Activated CD4-positive, alpha-beta T cell treated with anti-CD3 and anti-CD28 coated beads, Interleukin-2, amount 10 ng/mL, durations not matched to agents 7 days and 5 days (primary cell): ENCODE results near the gene UBE2Q2. TPM values are rescaled to one million over a fixed set of nuclear protein-coding genes. Genes with fewer than 3 reads are reported as not detected.
A peak's percentile ranks its signal among the peaks of the same experiment; 100 is the strongest.

ENCODE experiments used
- CTCF ChIA-PET: fragments of 350-600 bp; sonication (Branson Sonifier 250); formaldehyde crosslinking; loops from one replicate; lab custom pipeline; 2021; ENCODE audit warnings: antibody characterized with exemption; lab: Charles Lee
- POLR2A ChIA-PET: fragments of 350-600 bp; sonication (Branson Sonifier 250); formaldehyde crosslinking; loops from one replicate; lab custom pipeline; 2021; ENCODE audit warnings: antibody characterized with exemption; lab: Charles Lee
- DNase-seq: peaks from one replicate; pipeline ENCODE4 v3.0.0-alpha.2; 2020
- H3K27ac Mint-ChIP-seq: one replicate; pipeline ENCODE4 v1.8.0; 2021; ENCODE audit warnings: mild to moderate bottlenecking, moderate library complexity, mixed read lengths
- H3K27me3 Mint-ChIP-seq: one replicate; pipeline ENCODE4 v1.8.0; 2021; ENCODE audit warnings: mixed read lengths
- H3K36me3 Mint-ChIP-seq: one replicate; pipeline ENCODE4 v1.8.0; 2021; ENCODE audit warnings: low read depth, mixed read lengths
- H3K4me1 Mint-ChIP-seq: one replicate; pipeline ENCODE4 v1.8.0; 2021; ENCODE audit warnings: mixed read lengths
- H3K4me3 Mint-ChIP-seq: one replicate; pipeline ENCODE4 v1.8.0; 2021; ENCODE audit warnings: mild to moderate bottlenecking, moderate library complexity, mixed read lengths
- H3K9me3 Mint-ChIP-seq: one replicate; pipeline ENCODE4 v1.8.0; 2021; ENCODE audit warnings: mixed read lengths
- total RNA-seq, 2 experiments: library from RNA; stranded (reverse); gene quantifications; one replicate each; pipeline ENCODE4 v1.2.3, GENCODE V29; 2021

Gene UBE2Q2
- total RNA-seq, 2 experiments from 2014 or later = 35.6 to 40.3 TPM

DNA sequence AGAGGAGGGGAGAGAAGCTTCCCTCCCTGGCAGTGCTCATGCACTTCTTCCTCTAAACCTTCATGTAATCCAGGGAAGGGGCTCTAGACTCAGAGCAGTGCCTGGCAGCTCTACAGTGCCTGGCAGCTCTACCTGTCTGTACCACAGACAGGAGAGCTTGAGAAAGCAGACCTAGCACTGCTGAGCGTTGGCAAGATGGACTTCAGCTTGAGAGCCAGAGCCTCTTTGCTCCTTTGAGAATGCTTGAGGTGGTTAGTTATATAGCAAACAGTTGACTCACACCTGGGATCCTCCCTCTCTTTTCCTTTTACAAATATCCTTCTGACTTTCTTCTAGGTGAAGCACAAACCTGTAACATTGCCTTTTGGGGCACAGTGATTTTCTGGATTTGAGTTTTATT, 81.3 kb downstream of the UBE2Q2 start:
- Mint-ChIP-seq H3K4me3 (no peak overlapping the region), H3K27ac (no peak overlapping the region), H3K36me3 (peaks cover 32% of the 10 kb centered on the region), H3K9me3 (no peaks in the 10 kb centered on the region), H3K27me3 (no peaks in the 10 kb centered on the region), H3K4me1 (peaks cover 37% of the 10 kb centered on the region)
- ChIA-PET CTCF (interaction anchor here (1.3 kb wide), 1 partner anchor 102 kb away, joined by 3 read pairs; no protein-coding TSS in a partner anchor), POLR2A (no interaction called here)
- no peak for DNase-seq

DNA sequence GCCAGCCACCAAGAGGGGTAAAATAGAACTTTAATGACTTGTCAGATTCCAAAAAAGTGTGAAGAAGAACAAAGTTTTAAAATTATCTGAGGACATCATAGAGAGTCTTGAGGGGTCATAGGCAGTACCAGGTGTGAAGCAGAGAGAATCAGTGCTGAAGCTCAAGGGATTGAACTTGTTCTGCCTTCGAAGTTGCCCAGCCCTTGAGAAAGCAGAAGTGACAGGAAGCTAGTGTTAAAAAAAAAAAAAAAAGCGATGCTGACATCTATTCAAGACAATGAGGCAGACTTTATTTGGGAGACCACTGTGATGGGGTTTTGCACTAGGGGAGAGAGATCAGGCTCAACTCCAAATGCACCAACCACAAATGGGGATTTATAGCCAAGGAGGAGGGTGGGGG, 82.2 kb downstream of the UBE2Q2 start:
- H3K4me1 Mint-ChIP-seq = peaks cover 45% of the 10 kb centered on the region
- H3K27me3 Mint-ChIP-seq = no peaks in the 10 kb centered on the region
- H3K36me3 Mint-ChIP-seq = peaks cover 31% of the 10 kb centered on the region
- no peak overlapping the region for H3K27ac Mint-ChIP-seq
- H3K4me3 Mint-ChIP-seq = no peak overlapping the region
- DNase-seq = no peak
- H3K9me3 Mint-ChIP-seq = no peaks in the 10 kb centered on the region
- ChIA-PET CTCF (no interaction called here), POLR2A (no interaction called here)

DNA sequence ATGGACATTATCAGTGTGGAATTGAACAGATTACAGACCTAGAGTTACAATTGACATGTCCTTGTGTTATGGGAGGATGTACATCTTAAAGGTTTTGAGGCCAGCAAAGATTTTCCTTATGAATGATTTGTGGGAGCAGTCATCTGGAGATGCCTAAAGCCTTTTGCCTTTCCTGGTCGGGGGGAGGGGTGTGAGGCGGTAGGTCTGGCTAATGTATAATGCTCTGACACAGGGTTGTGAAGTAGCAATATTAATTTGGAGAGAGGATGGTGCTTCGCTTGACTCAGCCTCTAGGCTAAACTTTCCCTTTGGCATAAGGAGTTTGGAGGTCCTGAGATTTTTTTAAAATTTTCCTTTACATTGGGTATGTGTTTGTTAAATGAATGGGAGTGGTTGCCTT, 83.7 kb downstream of the UBE2Q2 start:
- peaks cover 49% of the 10 kb centered on the region for H3K4me1 Mint-ChIP-seq
- no peaks in the 10 kb centered on the region for H3K9me3 Mint-ChIP-seq
- H3K4me3 Mint-ChIP-seq = no peak overlapping the region
- POLR2A ChIA-PET = no interaction called here
- DNase-seq = no peak
- CTCF ChIA-PET = interaction anchor here (1.0 kb wide), 1 partner anchor 49 kb away, joined by 3 read pairs; no protein-coding TSS in a partner anchor
- no peaks in the 10 kb centered on the region for H3K27me3 Mint-ChIP-seq
- H3K27ac Mint-ChIP-seq = no peak overlapping the region
- peaks cover 37% of the 10 kb centered on the region for H3K36me3 Mint-ChIP-seq

DNA sequence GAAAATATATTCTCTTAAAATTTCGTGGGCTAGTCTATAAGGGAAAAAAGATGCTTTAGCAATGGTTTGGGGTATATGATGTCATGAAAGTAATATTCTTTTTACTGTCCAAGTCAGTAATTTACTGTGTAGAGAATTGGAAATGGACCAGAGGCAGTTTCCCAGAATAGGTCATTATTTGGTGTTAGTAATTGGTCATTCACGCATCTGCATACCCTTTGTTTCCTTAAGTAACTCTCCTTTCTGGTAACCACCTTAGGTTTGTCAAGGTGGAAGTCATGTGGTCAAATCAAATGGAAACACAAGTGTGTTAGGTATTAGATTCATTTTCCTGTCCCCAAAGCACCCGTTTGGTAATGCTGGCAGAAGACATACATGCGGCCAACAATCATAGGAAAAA, 84.4 kb downstream of the UBE2Q2 start:
- ChIA-PET POLR2A (no interaction called here), CTCF (interaction anchor here (1.0 kb wide), 1 partner anchor 50 kb away, joined by 3 read pairs; no protein-coding TSS in a partner anchor)
- Mint-ChIP-seq H3K4me1 (peaks cover 44% of the 10 kb centered on the region), H3K27ac (no peak overlapping the region), H3K36me3 (peaks cover 38% of the 10 kb centered on the region), H3K4me3 (no peak overlapping the region), H3K27me3 (no peaks in the 10 kb centered on the region), H3K9me3 (no peaks in the 10 kb centered on the region)
- no peak for DNase-seq

DNA sequence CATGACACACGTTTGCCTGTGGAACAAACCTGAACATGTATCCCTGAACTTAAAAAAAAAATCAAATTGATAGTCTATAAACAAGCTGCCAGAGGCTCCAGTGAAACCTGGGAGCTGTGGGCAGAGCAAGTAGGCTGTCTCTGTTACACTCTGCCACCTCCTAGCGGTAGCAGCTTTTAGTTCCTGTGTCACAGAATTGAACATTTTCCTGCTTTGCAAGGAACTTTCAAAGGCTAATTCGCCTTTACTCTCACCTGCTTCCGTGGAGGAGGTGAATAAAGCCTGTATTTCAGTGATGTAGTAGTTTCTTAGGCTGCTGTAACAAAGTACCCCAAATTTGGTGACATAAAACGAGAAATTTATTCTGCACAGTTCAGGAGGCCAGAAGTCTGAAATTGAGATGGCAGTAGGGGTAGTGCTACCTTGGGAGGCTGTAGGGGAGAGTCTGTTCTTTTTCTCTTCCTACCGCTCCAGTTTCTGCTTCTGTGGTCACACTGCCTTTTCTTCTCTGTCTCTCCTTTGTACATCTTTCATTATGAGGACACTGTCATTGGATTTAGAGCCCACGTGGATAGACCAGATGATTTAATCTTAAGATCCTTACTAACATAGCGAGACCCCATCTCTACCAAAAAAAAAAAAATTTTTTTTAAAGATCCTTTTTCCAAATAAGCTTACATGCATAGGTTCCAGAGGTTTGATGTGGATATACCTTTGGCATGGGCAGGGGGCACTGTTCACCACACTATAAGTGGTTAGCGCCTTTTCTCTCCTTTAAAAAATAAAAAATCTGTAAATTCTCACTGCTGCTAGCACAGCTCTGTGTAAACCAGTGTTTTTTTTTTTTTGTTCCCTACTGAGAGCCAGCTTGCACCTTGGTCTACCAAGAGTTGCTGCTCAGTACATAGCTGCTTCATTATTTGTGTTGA, 85.7 kb downstream of the UBE2Q2 start:
- Mint-ChIP-seq H3K9me3 (no peaks in the 10 kb centered on the region), H3K36me3 (peaks cover 39% of the 10 kb centered on the region), H3K27me3 (no peaks in the 10 kb centered on the region), H3K4me3 (no peak overlapping the region), H3K4me1 (peaks cover 33% of the 10 kb centered on the region), H3K27ac (no peak overlapping the region)
- POLR2A ChIA-PET = interaction anchor here (0.7 kb wide), 1 partner anchor 33 kb away, joined by 7 read pairs; no protein-coding TSS in a partner anchor
- CTCF ChIA-PET = interaction anchor here (0.5 to 0.7 kb wide), 2 partner anchors 13 to 212 kb away, joined by 5 read pairs; no protein-coding TSS in a partner anchor
- DNase-seq = no peak

DNA sequence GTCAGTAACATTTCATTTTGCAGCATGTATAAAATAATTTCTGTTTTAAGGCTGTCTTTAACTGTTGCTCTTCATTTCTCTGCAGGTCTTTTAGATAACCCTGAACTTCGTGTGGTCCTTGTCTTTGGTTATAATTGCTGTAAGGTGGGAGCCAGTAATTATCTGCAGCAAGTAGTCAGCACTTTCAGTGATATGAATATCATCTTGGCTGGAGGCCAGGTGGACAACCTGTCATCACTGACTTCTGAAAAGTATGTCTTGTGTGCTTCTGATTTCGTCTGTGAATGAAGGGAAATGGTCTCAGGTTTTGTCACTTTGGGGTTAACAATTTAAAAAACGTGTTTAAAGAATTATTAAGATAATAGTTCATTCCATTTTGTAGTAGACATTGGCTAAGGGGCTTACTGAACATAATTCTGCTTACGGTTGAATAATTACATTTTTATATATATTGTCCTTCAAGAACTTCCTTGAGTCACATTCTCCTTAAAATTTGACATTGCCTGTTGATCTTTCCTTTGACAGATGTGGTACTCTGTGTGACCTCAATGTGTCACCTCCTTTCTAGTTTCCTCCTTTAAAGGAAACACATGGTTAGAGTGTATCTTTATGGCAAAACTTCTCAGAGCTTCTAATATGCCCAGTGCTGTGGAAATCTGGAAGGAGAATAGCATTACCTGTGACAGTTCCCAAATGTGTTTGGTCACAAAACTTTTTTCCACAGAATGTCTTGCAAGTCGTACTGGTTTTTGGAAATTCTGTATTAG, 86.7 kb downstream of the UBE2Q2 start:
- H3K36me3 Mint-ChIP-seq = peaks cover 41% of the 10 kb centered on the region
- H3K27ac Mint-ChIP-seq = peak overlapping the region; percentile 4
- CTCF ChIA-PET = interaction anchor here (0.7 to 1.5 kb wide), 2 partner anchors 14 to 15 kb away, joined by 4 to 5 read pairs; no protein-coding TSS in a partner anchor
- no peak overlapping the region for H3K4me3 Mint-ChIP-seq
- no peaks in the 10 kb centered on the region for H3K27me3 Mint-ChIP-seq
- H3K4me1 Mint-ChIP-seq = peaks cover 27% of the 10 kb centered on the region
- DNase-seq = no peak
- H3K9me3 Mint-ChIP-seq = no peaks in the 10 kb centered on the region
- POLR2A ChIA-PET = interaction anchor here (0.6 kb wide), 1 partner anchor 11 kb away, joined by 3 read pairs; no protein-coding TSS in a partner anchor

DNA sequence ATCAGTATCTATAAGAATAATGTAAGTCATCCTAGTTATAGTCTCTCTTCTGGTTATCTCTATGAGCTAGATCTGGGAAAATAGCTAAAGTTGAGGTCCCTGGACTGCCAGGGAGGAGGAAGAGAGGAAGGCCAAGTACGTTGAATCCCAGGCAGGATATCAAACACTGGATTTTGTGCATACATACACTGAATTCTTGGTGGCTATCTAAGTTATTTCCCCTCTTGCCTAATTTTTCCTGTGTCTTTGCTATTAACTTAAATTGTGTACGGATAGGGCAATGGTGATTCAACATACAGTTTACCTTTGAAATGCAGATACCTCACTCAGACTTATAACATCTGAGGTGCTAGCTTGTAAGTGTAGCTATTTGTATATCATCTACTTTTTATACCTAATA, 87.6 kb downstream of the UBE2Q2 start:
- CTCF ChIA-PET = interaction anchor here (1.5 kb wide), 1 partner anchor 16 kb away, joined by 4 read pairs; no protein-coding TSS in a partner anchor
- Mint-ChIP-seq H3K4me3 (no peak overlapping the region), H3K27ac (no peak overlapping the region), H3K36me3 (peaks cover 42% of the 10 kb centered on the region), H3K27me3 (no peaks in the 10 kb centered on the region), H3K9me3 (no peaks in the 10 kb centered on the region), H3K4me1 (peaks cover 21% of the 10 kb centered on the region)
- no peak for DNase-seq
- POLR2A ChIA-PET = no interaction called here

DNA sequence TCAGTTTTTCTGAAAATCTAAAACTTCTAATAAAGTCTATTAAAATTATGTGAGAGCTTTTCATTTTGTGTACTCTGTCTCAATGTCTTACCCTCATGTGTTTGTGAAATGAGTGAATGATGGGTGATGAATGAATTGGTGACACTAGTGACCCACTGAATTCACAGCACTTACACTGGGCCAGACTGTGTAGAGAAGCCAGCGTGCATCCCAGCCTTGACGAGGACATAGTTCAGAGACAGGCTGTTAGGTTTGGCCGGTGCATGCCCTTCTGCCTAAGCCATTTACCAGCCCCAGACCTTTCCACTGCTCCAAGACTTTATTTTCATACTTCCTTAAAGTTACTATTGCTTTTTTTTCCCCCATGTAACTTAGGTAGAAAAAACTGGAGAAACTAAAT, 99.2 kb downstream of the UBE2Q2 start:
- POLR2A ChIA-PET = no interaction called here
- Mint-ChIP-seq H3K27ac (no peak overlapping the region), H3K4me1 (no peaks in the 10 kb centered on the region), H3K4me3 (no peak overlapping the region), H3K36me3 (peaks cover 22% of the 10 kb centered on the region), H3K27me3 (peaks cover 27% of the 10 kb centered on the region), H3K9me3 (no peaks in the 10 kb centered on the region)
- CTCF ChIA-PET = interaction anchor here (1.0 kb wide), 1 partner anchor 29 kb away, joined by 4 read pairs; no protein-coding TSS in a partner anchor
- no peak for DNase-seq

DNA sequence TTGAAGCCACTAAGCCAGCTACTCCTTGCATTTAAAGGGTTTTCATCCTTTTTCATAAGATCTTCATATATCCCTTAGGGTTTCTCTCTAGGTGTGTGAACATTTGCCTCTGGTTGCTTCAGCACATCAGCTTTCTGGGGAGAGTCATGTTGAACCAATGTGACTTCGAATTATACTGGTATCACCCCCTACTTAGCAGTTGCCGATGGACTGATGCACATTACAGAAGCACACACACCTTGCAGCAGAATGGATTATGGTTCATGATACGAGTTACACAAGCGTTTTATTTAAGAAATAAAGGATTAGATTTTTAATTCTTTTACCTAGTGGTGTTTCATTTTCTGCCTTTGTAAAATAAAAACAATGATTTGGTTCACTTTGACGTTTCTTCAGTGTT, 100.0 kb downstream of the UBE2Q2 start:
- H3K4me1 Mint-ChIP-seq = no peaks in the 10 kb centered on the region
- POLR2A ChIA-PET = no interaction called here
- H3K36me3 Mint-ChIP-seq = peaks cover 14% of the 10 kb centered on the region
- no peak overlapping the region for H3K4me3 Mint-ChIP-seq
- CTCF ChIA-PET = no interaction called here
- DNase-seq = no peak
- no peaks in the 10 kb centered on the region for H3K9me3 Mint-ChIP-seq
- no peak overlapping the region for H3K27ac Mint-ChIP-seq
- peaks cover 32% of the 10 kb centered on the region for H3K27me3 Mint-ChIP-seq

DNA sequence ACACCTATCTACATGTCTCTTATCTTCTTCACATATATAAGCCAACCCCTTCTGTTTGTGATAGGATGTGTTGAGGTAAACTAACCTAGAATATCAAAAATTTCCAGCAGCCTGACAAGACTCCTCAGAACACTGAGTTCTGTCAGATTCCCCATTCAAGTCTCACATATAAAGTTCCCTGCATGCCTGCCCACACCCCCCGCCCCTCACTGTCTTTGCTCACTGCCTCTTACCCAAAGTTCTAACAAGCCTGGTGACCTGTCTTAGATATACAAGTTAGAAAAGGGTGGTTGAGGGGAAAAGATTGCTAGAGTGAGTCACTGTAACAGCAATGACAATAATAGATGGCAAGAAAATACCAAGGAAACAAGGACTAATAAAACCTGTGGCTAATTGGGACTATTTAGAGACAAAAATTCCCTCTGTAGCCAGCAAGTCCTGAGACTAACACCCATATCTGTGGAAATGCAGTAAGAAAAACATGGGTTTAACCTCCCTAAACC, 100.5 kb downstream of the UBE2Q2 start:
- CTCF ChIA-PET = no interaction called here
- H3K27ac Mint-ChIP-seq = no peak overlapping the region
- H3K9me3 Mint-ChIP-seq = no peaks in the 10 kb centered on the region

DNA sequence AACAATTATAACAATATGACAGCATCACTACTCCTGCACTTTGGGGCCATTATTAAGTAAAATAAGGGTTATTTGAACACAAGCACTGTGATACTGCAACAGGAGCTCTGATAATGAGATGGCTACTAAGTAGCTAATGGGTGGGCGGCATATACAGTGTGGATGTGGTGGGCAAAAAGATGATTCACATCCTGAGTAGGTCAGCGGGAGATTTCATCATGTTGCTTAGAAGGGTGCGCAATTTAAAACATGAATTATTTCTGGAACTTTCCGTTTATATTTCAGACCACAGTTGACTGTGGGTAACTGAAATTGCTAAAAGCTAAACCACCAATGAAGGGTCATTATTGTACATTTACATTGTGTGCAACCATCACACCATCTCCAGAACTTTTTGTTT, 102.7 kb downstream of the UBE2Q2 start:
- no peaks in the 10 kb centered on the region for H3K4me1 Mint-ChIP-seq
- CTCF ChIA-PET = no interaction called here
- no peaks in the 10 kb centered on the region for H3K36me3 Mint-ChIP-seq
- H3K27me3 Mint-ChIP-seq = peaks cover 43% of the 10 kb centered on the region
- DNase-seq = no peak
- no peak overlapping the region for H3K4me3 Mint-ChIP-seq
- no peaks in the 10 kb centered on the region for H3K9me3 Mint-ChIP-seq
- no peak overlapping the region for H3K27ac Mint-ChIP-seq
- POLR2A ChIA-PET = interaction anchor here (0.6 kb wide), 1 partner anchor 119 kb away, joined by 4 read pairs; no protein-coding TSS in a partner anchor

More for the DNA sequence above, 100.5 kb downstream of the UBE2Q2 start:
- POLR2A ChIA-PET = no interaction called here
- H3K4me1 Mint-ChIP-seq = no peaks in the 10 kb centered on the region
- DNase-seq = no peak
- H3K27me3 Mint-ChIP-seq = peaks cover 32% of the 10 kb centered on the region
- no peak overlapping the region for H3K4me3 Mint-ChIP-seq
- peaks cover 9% of the 10 kb centered on the region for H3K36me3 Mint-ChIP-seq

DNA sequence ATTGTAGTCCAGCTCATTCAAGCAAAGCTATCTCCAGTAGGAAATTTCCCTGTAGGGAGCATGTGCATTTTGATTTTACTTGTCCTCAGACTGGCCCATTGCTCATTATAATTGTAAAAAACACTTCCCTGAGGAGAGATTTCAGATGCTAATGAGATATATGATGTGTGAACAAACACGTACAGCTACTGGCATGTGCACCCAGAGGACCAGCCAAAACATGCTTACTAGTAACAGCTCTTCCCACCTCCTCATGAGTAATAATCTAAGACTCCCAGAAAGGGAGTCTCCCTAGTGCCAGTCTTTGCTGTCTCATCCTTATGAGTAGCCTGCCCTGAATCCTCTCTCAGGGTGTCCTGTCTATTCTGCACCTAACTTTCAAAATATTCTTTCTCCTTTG, 103.8 kb downstream of the UBE2Q2 start:
- ChIA-PET CTCF (no interaction called here), POLR2A (no interaction called here)
- Mint-ChIP-seq H3K27ac (no peak overlapping the region), H3K36me3 (no peaks in the 10 kb centered on the region), H3K9me3 (no peaks in the 10 kb centered on the region), H3K4me1 (no peaks in the 10 kb centered on the region), H3K4me3 (no peak overlapping the region), H3K27me3 (peaks cover 41% of the 10 kb centered on the region)
- no peak for DNase-seq
